Activated CD4-positive, alpha-beta T cell treated with anti-CD3 and anti-CD28 coated beads, Interleukin-2, amount 50 U/mL, for 24 hours (primary cell): ENCODE data around the gene NCF4.

ENCODE experiments used
- DNase-seq, 2 donors: peaks; one replicate each; pipeline ENCODE4 v3.0.0-alpha.2; 2020; ENCODE audit warnings: low read depth in 1 of 2, low spot score in 1 of 2

The NCF4 gene

GRCh38 chr22:36892292-36892691 is 31.5 kb downstream of the NCF4 start:
- no peak for DNase-seq

GRCh38 chr22:36893262-36893661 is 32.5 kb downstream of the NCF4 start:
- no peak for DNase-seq

- DNase-seq, result no peak
Observed at GRCh38 chr22:36894266-36894665, 33.5 kb downstream of the NCF4 start.

GRCh38 chr22:36897611-36898010 is 36.8 kb downstream of the NCF4 start:
- no peak for DNase-seq

- DNase-seq, result no peak
Observed at GRCh38 chr22:36898690-36899089, 37.9 kb downstream of the NCF4 start.

- no peak for DNase-seq
Observed at GRCh38 chr22:36899498-36899897, 38.7 kb downstream of the NCF4 start.

- no peak for DNase-seq
Observed at GRCh38 chr22:36900225-36900624, 39.4 kb downstream of the NCF4 start.

GRCh38 chr22:36900880-36901279 is 40.1 kb downstream of the NCF4 start:
- DNase-seq, result no peak

- DNase-seq, result no peak
Observed at GRCh38 chr22:36901411-36902142, 40.8 kb downstream of the NCF4 start.

- no peak for DNase-seq
Observed at GRCh38 chr22:36902143-36902926, 41.5 kb downstream of the NCF4 start.

- no peak for DNase-seq
Observed at GRCh38 chr22:36904260-36904880, 43.6 kb downstream of the NCF4 start.

GRCh38 chr22:36907253-36908195 is 46.7 kb downstream of the NCF4 start:
- no peak for DNase-seq

GRCh38 chr22:36910461-36910860 is 49.7 kb downstream of the NCF4 start:
- no peak for DNase-seq

GRCh38 chr22:36911887-36912661 is 51.3 kb downstream of the NCF4 start:
- DNase-seq, result no peak

- no peak for DNase-seq
Observed at GRCh38 chr22:36912694-36913426, 52.1 kb downstream of the NCF4 start.

GRCh38 chr22:36913427-36914389 is 52.9 kb downstream of the NCF4 start, which contains the start of gene CSF2RB:
Gene CSF2RB (plus strand): TSS chr22:36913628. CDS start chr22:36922208, 8,580 bp downstream.
- DNase-seq, result no peak

GRCh38 chr22:36914390-36914752 is 53.6 kb downstream of the NCF4 start:
- no peak for DNase-seq

GRCh38 chr22:36916034-36916433 is 55.2 kb downstream of the NCF4 start:
- DNase-seq, result no peak
